Stomach (tissue), 4 donors: Measurements from ENCODE around the gene ARL6IP4.

ENCODE experiments used
- CTCF ChIP-seq, 7 experiments: fragments of 450-650 bp in 4 of 7; fragments of 200-600 bp in 3 of 7; sonication (generic) in 3 of 7; IDR thresholded peaks; one replicate each; pipeline ENCODE4 v1.5.1; 2016 to 2019; ENCODE audit warnings: antibody characterized with exemption in 7 of 7, control low read depth in 2 of 7, mild to moderate bottlenecking in 1 of 7
- EP300 ChIP-seq: sonication (generic); formaldehyde crosslinking; IDR thresholded peaks from one replicate; pipeline ENCODE4 v1.6.1; 2017; ENCODE audit warnings: antibody characterized with exemption

- TF ChIP-seq CTCF (IDR thresholded peaks at IDR 0.05) (no peak), EP300 (no peak)
Observed at GRCh38 chr12:123029550-123029949, 49.1 kb downstream of the ARL6IP4 start.
